GM21737 (cell line): Measurements from ENCODE around the gene NEMP1.

Source experiments
- ATAC-seq: cut with Tn5 transposase; IDR thresholded peaks from one replicate; pipeline ENCODE4 v1.9.1; 2021; ENCODE audit warnings: mild to moderate bottlenecking, moderate library complexity; ENCODE audit not compliant: unreplicated experiment

NEMP1 gene

GRCh38 chr12:57107456-57108155 lies 29.0 kb upstream of the NEMP1 start:
- ATAC-seq = no peak

GRCh38 chr12:57106021-57106708 lies 27.6 kb upstream of the NEMP1 start:
- no peak for ATAC-seq

- ATAC-seq = no peak
These were observed 26.6 kb upstream of the NEMP1 start for GRCh38 chr12:57105011-57105753.

- ATAC-seq = no peak
These were observed 25.8 kb upstream of the NEMP1 start for GRCh38 chr12:57104292-57104910.

GRCh38 chr12:57103856-57104255 lies 25.3 kb upstream of the NEMP1 start:
- no peak for ATAC-seq

- no peak for ATAC-seq
These were observed 23.5 kb upstream of the NEMP1 start for GRCh38 chr12:57101892-57102695.

GRCh38 chr12:57099766-57100165 lies 21.2 kb upstream of the NEMP1 start:
- ATAC-seq = no peak

GRCh38 chr12:57099047-57099714 lies 20.6 kb upstream of the NEMP1 start:
- ATAC-seq = no peak

GRCh38 chr12:57098546-57098945 lies 20.0 kb upstream of the NEMP1 start:
- no peak for ATAC-seq

GRCh38 chr12:57097554-57097835 lies 18.9 kb upstream of the NEMP1 start:
- no peak for ATAC-seq

GRCh38 chr12:57096748-57097553 lies 18.4 kb upstream of the NEMP1 start:
- ATAC-seq = no peak

- ATAC-seq = no peak
These were observed 17.5 kb upstream of the NEMP1 start for GRCh38 chr12:57096099-57096572.

- ATAC-seq = no peak
These were observed 16.8 kb upstream of the NEMP1 start for GRCh38 chr12:57095440-57095839.

- no peak for ATAC-seq
These were observed 15.9 kb upstream of the NEMP1 start for GRCh38 chr12:57094208-57095160.

GRCh38 chr12:57093415-57094207 lies 15.0 kb upstream of the NEMP1 start:
- no peak for ATAC-seq

- ATAC-seq = no peak
These were observed 14.4 kb upstream of the NEMP1 start for GRCh38 chr12:57092876-57093414.

GRCh38 chr12:57092529-57092862 lies 13.9 kb upstream of the NEMP1 start:
- no peak for ATAC-seq
